Right lobe of liver (tissue), 4 donors: ENCODE measurements around the gene TMEM30A.

Experiments used
- CTCF ChIP-seq, 4 donors: fragments of 200-600 bp in 3 of 4; fragments of 450-650 bp in 1 of 4; IDR thresholded peaks; one replicate each; pipeline versions ENCODE4 v1.5.1 to v1.8.0; 2016 to 2022; ENCODE audit warnings: antibody characterized with exemption in 4 of 4, mild to moderate bottlenecking in 2 of 4
- POLR2A ChIP-seq: fragments of 450-650 bp; IDR thresholded peaks from one replicate; pipeline ENCODE4 v1.6.1; 2017; ENCODE audit warnings: antibody characterized with exemption, mild to moderate bottlenecking
- donor health status: DM: no; HTN: no; CAD: no.
- donor health status: DM: no; HTN: no; CAD: no.
- donor health status: DM: no; HTN: yes; CAD: no.

GRCh38 chr6:75281653-75282052 lies 2.9 kb downstream of the TMEM30A start:
- TF ChIP-seq CTCF (IDR thresholded peaks at IDR 0.05) (no peak), POLR2A (no peak)
